ENCODE data around the gene POU2F1.

POU2F1 gene

DNA sequence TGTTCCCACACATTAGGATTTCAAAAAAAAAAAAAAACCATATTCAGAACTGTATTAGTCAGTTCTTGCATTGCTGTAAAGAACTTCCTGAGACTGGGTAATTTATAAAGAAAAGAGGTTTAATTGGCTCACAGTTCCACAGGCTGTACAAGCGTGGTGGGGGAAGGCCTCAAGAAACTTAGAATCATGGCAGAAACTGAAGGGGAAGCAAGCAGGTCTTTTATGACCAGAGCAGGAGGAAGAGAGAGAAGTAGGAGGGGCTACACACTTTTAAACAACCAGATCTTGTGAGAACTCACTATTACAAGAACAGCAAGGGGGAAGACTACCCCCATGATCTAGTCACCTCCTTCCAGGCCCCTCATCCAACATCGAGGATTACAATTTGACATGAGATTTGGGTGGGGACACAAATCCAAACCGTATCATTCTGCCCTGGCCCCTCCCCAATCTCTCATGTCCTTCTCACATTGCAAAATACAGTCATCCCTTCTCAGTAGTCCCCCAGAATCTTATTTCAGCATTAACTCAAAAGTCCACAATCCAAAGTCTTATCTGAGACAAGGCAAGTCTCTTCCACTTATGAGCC lies 51.8 kb downstream of the POU2F1 start (continued):
- TF ChIP-seq, protein P1, sequence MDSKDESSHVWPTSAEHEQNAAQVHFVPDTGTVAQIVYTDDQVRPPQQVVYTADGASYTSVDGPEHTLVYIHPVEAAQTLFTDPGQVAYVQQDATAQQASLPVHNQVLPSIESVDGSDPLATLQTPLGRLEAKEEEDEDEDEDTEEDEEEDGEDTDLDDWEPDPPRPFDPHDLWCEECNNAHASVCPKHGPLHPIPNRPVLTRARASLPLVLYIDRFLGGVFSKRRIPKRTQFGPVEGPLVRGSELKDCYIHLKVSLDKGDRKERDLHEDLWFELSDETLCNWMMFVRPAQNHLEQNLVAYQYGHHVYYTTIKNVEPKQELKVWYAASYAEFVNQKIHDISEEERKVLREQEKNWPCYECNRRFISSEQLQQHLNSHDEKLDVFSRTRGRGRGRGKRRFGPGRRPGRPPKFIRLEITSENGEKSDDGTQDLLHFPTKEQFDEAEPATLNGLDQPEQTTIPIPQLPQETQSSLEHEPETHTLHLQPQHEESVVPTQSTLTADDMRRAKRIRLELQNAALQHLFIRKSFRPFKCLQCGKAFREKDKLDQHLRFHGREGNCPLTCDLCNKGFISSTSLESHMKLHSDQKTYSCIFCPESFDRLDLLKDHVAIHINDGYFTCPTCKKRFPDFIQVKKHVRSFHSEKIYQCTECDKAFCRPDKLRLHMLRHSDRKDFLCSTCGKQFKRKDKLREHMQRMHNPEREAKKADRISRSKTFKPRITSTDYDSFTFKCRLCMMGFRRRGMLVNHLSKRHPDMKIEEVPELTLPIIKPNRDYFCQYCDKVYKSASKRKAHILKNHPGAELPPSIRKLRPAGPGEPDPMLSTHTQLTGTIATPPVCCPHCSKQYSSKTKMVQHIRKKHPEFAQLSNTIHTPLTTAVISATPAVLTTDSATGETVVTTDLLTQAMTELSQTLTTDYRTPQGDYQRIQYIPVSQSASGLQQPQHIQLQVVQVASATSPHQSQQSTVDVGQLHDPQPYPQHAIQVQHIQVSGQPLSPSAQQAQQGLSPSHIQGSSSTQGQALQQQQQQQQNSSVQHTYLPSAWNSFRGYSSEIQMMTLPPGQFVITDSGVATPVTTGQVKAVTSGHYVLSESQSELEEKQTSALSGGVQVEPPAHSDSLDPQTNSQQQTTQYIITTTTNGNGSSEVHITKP (tag by site-specific recombination; IDR thresholded peaks at IDR 0.05), result peak; percentile 88

DNA sequence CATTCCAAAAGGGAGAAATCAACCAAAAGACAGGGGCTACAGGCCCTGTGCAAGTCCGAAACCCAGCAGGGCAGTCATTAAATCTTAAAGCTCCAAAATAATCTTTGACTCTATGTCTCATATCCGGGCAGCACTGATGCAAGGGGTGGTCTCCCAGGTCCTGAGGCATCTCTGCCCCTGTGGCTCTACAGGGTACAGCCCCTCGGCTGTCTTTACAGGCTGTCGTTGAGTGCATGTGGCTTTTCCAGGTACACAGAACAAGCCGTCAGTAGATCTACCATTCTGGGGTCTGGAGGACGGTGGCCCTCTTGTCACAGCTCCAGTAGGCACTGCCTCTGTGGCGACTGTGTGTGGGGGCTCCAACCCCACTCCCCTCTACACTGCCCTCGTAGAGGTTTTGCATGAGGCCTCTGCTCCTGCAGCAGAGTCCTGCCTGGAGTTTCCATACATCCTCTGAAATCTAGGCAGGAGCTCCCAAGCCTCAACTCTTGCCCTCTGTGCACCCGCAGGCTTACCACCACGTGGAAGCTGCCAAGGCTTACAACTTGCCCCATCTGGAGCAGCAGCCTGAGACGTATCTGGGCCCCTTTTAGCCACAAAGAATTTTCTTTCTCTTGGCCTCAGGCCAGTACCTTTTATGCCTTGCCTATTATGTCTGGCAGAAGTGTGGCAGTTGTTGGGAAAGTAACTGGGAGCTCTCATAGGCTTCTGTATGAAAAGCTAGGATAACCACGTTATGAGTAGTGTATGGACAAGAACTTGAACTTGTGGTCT lies 52.5 kb downstream of the POU2F1 start:
- Histone ChIP-seq H3K4me1 (ENCODE audit: control insufficient read depth, insufficient read depth, low read length) (peaks cover 17% of the 10 kb centered on the region), H3K4me3 (ENCODE audit: low read depth, low read length) (no peak overlapping the region), H3K9me3 (ENCODE audit: control insufficient read depth, insufficient read depth, low read depth, low read length) (no peaks in the 10 kb centered on the region), H3K27ac (ENCODE audit: extremely low read depth, low read depth, low read length) (peak overlapping the region; percentile 34; the same call in 1 of the 2 replicates), H3K36me3 (ENCODE audit: control insufficient read depth in 2 of 2, insufficient read depth in 1 of 2, low read length in 2 of 2) (no peaks in the 10 kb centered on the region)
- CTCF ChIA-PET, result interaction anchor here (0.6 to 1.1 kb wide), 3 partner anchors 53 to 168 kb away, joined by 3 to 6 read pairs (median 3); partner anchors contain the start of gene POU2F1
- POLR2A ChIA-PET, result no interaction called here
- no peak for TF ChIP-seq ZNF664 (tag by site-specific recombination; IDR thresholded peaks at IDR 0.05)
- TF ChIP-seq ZNF596 (tag by site-specific recombination; IDR thresholded peaks at IDR 0.05), result no peak
- TF ChIP-seq, protein P2, sequence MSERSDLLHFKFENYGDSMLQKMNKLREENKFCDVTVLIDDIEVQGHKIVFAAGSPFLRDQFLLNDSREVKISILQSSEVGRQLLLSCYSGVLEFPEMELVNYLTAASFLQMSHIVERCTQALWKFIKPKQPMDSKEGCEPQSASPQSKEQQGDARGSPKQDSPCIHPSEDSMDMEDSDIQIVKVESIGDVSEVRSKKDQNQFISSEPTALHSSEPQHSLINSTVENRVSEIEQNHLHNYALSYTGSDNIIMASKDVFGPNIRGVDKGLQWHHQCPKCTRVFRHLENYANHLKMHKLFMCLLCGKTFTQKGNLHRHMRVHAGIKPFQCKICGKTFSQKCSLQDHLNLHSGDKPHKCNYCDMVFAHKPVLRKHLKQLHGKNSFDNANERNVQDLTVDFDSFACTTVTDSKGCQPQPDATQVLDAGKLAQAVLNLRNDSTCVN (tag by site-specific recombination; optimal IDR thresholded peaks at IDR 0.05), result no peak
- TF ChIP-seq SP2 (tag by site-specific recombination; IDR thresholded peaks at IDR 0.05), result no peak
- TF ChIP-seq ZNF707 (tag by site-specific recombination; IDR thresholded peaks at IDR 0.05), result no peak
- no peak for TF ChIP-seq KLF10 (tag by site-specific recombination; IDR thresholded peaks at IDR 0.05)
- TF ChIP-seq ZNF350 (tag by site-specific recombination; IDR thresholded peaks at IDR 0.05), result no peak
- TF ChIP-seq ZNF701 (tag by site-specific recombination; IDR thresholded peaks at IDR 0.05), result no peak
- TF ChIP-seq ZNF501 (tag by site-specific recombination; IDR thresholded peaks at IDR 0.05), result no peak
- TF ChIP-seq, protein P3, sequence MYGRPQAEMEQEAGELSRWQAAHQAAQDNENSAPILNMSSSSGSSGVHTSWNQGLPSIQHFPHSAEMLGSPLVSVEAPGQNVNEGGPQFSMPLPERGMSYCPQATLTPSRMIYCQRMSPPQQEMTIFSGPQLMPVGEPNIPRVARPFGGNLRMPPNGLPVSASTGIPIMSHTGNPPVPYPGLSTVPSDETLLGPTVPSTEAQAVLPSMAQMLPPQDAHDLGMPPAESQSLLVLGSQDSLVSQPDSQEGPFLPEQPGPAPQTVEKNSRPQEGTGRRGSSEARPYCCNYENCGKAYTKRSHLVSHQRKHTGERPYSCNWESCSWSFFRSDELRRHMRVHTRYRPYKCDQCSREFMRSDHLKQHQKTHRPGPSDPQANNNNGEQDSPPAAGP (tag by site-specific recombination; IDR thresholded peaks at IDR 0.05), result no peak
- TF ChIP-seq, protein P4, sequence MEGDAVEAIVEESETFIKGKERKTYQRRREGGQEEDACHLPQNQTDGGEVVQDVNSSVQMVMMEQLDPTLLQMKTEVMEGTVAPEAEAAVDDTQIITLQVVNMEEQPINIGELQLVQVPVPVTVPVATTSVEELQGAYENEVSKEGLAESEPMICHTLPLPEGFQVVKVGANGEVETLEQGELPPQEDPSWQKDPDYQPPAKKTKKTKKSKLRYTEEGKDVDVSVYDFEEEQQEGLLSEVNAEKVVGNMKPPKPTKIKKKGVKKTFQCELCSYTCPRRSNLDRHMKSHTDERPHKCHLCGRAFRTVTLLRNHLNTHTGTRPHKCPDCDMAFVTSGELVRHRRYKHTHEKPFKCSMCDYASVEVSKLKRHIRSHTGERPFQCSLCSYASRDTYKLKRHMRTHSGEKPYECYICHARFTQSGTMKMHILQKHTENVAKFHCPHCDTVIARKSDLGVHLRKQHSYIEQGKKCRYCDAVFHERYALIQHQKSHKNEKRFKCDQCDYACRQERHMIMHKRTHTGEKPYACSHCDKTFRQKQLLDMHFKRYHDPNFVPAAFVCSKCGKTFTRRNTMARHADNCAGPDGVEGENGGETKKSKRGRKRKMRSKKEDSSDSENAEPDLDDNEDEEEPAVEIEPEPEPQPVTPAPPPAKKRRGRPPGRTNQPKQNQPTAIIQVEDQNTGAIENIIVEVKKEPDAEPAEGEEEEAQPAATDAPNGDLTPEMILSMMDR (tag by site-specific recombination; IDR thresholded peaks at IDR 0.05), result no peak
- peak; percentile 40; the same call in 1 of the 2 replicates for TF ChIP-seq ZNF600 (tag by site-specific recombination; IDR thresholded peaks at IDR 0.05)
- TF ChIP-seq ZEB2 (tag by site-specific recombination; IDR thresholded peaks at IDR 0.05), result no peak
- no peak for TF ChIP-seq IKZF3 (tag by site-specific recombination; IDR thresholded peaks at IDR 0.05)
- TF ChIP-seq ZNF140 (tag by site-specific recombination; IDR thresholded peaks at IDR 0.05), result no peak
- TF ChIP-seq, protein P5, sequence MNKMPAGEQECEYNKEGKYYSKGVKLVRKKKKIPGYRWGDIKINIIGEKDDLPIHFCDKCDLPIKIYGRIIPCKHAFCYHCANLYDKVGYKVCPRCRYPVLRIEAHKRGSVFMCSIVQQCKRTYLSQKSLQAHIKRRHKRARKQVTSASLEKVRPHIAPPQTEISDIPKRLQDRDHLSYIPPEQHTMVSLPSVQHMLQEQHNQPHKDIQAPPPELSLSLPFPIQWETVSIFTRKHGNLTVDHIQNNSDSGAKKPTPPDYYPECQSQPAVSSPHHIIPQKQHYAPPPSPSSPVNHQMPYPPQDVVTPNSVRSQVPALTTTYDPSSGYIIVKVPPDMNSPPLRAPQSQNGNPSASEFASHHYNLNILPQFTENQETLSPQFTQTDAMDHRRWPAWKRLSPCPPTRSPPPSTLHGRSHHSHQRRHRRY (tag by site-specific recombination; IDR thresholded peaks at IDR 0.05), result no peak
- no peak for TF ChIP-seq FEZF1 (tag by site-specific recombination; IDR thresholded peaks at IDR 0.05)
- TF ChIP-seq, protein P6, sequence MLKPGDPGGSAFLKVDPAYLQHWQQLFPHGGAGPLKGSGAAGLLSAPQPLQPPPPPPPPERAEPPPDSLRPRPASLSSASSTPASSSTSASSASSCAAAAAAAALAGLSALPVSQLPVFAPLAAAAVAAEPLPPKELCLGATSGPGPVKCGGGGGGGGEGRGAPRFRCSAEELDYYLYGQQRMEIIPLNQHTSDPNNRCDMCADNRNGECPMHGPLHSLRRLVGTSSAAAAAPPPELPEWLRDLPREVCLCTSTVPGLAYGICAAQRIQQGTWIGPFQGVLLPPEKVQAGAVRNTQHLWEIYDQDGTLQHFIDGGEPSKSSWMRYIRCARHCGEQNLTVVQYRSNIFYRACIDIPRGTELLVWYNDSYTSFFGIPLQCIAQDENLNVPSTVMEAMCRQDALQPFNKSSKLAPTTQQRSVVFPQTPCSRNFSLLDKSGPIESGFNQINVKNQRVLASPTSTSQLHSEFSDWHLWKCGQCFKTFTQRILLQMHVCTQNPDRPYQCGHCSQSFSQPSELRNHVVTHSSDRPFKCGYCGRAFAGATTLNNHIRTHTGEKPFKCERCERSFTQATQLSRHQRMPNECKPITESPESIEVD (tag by site-specific recombination; IDR thresholded peaks at IDR 0.05), result 0 out of 2 replicates have a peak, but pooled peaks have one; percentile 31
- TF ChIP-seq HOXD13 (CRISPR knock-in tag; IDR thresholded peaks at IDR 0.05; ENCODE audit: borderline replicate concordance), result no peak
- no peak for TF ChIP-seq HOXA7 (CRISPR knock-in tag; IDR thresholded peaks at IDR 0.05; ENCODE audit: borderline replicate concordance)

Measured in HEK293 (cell line).